Suprapubic skin (tissue), 4 donors: ENCODE results near the gene RIPOR2. TPM values are rescaled to one million over a fixed set of nuclear protein-coding genes. Genes with fewer than 3 reads are reported as not detected.

ENCODE experiments used
- DNase-seq, 2 donors: peaks; one replicate each; pipeline ENCODE4 v3.0.0-alpha.2; 2019; ENCODE audit warnings: low spot score in 2 of 2
- H3K27ac ChIP-seq: fragments of 200-600 bp; sonication (generic); one replicate; pipeline ENCODE4 v1.5.1; 2019
- H3K27me3 ChIP-seq: fragments of 200-600 bp; sonication (generic); one replicate; pipeline ENCODE4 v1.5.1; 2019
- H3K36me3 ChIP-seq: fragments of 200-600 bp; sonication (generic); one replicate; pipeline ENCODE4 v1.5.1; 2019
- H3K4me1 ChIP-seq: fragments of 200-600 bp; sonication (generic); one replicate; pipeline ENCODE4 v1.5.1; 2019
- H3K4me3 ChIP-seq: fragments of 200-600 bp; sonication (generic); one replicate; pipeline ENCODE4 v1.5.1; 2019; ENCODE audit warnings: mild to moderate bottlenecking
- H3K9me3 ChIP-seq: fragments of 200-600 bp; sonication (generic); one replicate; pipeline ENCODE4 v1.5.1; 2019
- CTCF ChIP-seq, 2 donors: fragments of 200-600 bp in 1 of 2; fragments of 450-650 bp in 1 of 2; sonication (generic) in 1 of 2; IDR thresholded peaks; one replicate each; pipeline ENCODE4 v1.5.1; 2016 to 2019; ENCODE audit warnings: antibody characterized with exemption in 2 of 2, mild to moderate bottlenecking in 1 of 2, moderate library complexity in 1 of 2
- EP300 ChIP-seq: sonication (generic); formaldehyde crosslinking; IDR thresholded peaks from one replicate; pipeline ENCODE4 v1.6.1; 2017; ENCODE audit warnings: antibody characterized with exemption
- POLR2A ChIP-seq, 2 donors: fragments of 450-650 bp; IDR thresholded peaks; one replicate each; pipeline ENCODE4 v1.6.1; 2017; ENCODE audit warnings: antibody characterized with exemption in 2 of 2, mild to moderate bottlenecking in 2 of 2, moderate library complexity in 2 of 2
- POLR2AphosphoS5 ChIP-seq, 3 donors: sonication (generic); formaldehyde crosslinking; IDR thresholded peaks; one replicate each; pipeline ENCODE4 v1.6.1; 2017; ENCODE audit warnings: antibody characterized with exemption in 3 of 3
- WGBS: methylation state at CpG from one replicate; pipeline ENCODE4 v1.1.5; 2018; 5-methylcytosine and 5-hydroxymethylcytosine counted together
- total RNA-seq, 4 donors: library from RNA; depleted of rRNA; stranded (reverse); fragments of >200 nt; gene quantifications; one replicate each; pipeline ENCODE4 v1.1.0, GENCODE V29; 2016

Gene RIPOR2
- total RNA-seq, 4 donors from 2014 or later = 3.8 to 12.8 (median 11.4) TPM

- peaks cover 45% of the 10 kb centered on the region for H3K4me1 ChIP-seq
Observed at GRCh38 chr6:24855395-24856245, 80.1 kb downstream of the RIPOR2 start.

DNA sequence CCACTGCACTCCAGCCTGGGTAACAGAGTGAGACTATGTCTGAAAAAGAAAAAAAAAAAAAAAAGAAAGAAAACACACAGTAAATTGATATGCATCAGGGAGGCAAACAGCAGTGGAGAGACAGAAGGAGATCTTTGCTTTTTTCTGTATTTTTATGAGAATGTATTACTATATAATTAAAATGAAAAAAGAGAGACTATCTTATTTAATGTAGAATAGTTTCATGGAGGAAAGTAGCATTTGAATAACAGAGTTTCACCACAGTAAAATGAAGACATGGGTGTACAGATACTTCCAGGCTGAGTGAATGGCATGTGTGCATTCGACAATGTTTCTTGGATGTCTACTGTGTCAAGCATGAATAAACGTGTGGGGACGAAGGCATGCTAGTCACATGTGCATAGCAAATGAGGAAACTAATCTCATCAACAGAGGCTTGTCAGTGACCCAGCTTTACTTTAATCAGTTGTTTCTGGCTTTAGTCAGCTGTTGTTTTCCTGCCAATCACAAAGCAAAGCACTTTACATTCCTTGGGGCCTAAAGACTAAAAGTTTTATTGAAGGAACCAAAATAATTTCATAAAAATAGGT lies 81.6 kb downstream of the RIPOR2 start:
- no peak overlapping the region for H3K27ac ChIP-seq
- peaks cover 38% of the 10 kb centered on the region for H3K4me1 ChIP-seq
- no peaks in the 10 kb centered on the region for H3K27me3 ChIP-seq
- TF ChIP-seq EP300 = no peak
- no peak for TF ChIP-seq POLR2A (IDR thresholded peaks at IDR 0.05)
- no peak for TF ChIP-seq POLR2AphosphoS5 (IDR thresholded peaks at IDR 0.05)
- no peak for TF ChIP-seq CTCF (IDR thresholded peaks at IDR 0.05)
- DNase-seq = no peak
- WGBS = 35% methylated on average over 3 of the region's 3 CpGs
- no peaks in the 10 kb centered on the region for H3K9me3 ChIP-seq
- H3K4me3 ChIP-seq = no peak overlapping the region
- peaks cover 6% of the 10 kb centered on the region for H3K36me3 ChIP-seq

More at GRCh38 chr6:24855395-24856245, 80.1 kb downstream of the RIPOR2 start:
- no peaks in the 10 kb centered on the region for H3K27me3 ChIP-seq
- WGBS = 32% methylated on average over 19 of the region's 19 CpGs
- no peak overlapping the region for H3K27ac ChIP-seq
- TF ChIP-seq CTCF (IDR thresholded peaks at IDR 0.05) (peak; percentile 79 to 80), EP300 (no peak)
- peak; percentile 72 to 84 for DNase-seq
- H3K4me3 ChIP-seq = no peak overlapping the region
- no peaks in the 10 kb centered on the region for H3K9me3 ChIP-seq
- no peaks in the 10 kb centered on the region for H3K36me3 ChIP-seq

DNA sequence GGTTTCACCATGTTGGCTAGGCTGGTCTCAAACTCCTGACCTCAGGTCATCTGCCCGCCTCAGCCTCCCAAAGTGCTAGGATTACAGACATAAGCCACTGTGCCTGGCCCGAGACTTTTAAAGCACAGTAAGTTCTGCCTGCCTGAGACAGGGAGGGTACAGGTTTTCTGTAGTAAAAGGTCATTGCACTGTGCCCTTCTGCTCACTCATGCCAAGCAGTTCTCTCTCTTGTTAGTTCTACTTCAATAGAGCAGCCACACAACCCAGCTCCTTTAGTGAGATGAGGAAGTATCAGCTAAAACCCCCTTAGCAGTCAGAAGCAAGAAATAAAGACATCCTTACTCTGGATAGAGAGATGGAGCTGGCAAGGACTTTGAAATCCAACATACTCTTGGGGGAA lies 84.7 kb downstream of the RIPOR2 start:
- peaks cover 13% of the 10 kb centered on the region for H3K36me3 ChIP-seq
- TF ChIP-seq CTCF (IDR thresholded peaks at IDR 0.05) (no peak), EP300 (no peak), POLR2AphosphoS5 (IDR thresholded peaks at IDR 0.05) (no peak), POLR2A (IDR thresholded peaks at IDR 0.05) (no peak)

DNA sequence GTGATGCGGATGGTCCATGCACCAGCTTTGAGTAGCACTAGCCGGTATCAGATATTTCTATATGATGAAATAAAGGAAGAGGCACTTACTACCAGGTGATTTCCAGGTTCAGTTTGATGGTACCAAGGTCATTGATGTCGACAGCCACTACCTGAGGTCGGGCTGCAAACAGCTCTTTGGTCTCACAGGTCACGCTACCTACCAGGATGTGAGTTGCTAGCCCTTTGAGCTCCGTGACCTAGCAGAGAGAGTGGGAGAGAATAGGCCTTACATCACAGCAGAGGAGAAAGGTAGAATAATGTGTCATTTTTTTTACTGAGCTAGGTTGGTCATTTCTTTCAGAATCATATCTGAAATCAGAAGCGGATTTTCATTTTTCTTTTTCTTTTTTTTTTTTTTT lies 86.0 kb downstream of the RIPOR2 start:
- WGBS = 97% methylated on average over 7 of the region's 7 CpGs
- no peak overlapping the region for H3K27ac ChIP-seq
- no peaks in the 10 kb centered on the region for H3K9me3 ChIP-seq
- H3K4me1 ChIP-seq = peaks cover 3% of the 10 kb centered on the region
- no peaks in the 10 kb centered on the region for H3K27me3 ChIP-seq
- H3K4me3 ChIP-seq = no peak overlapping the region
- TF ChIP-seq POLR2A (IDR thresholded peaks at IDR 0.05) (no peak), EP300 (no peak), POLR2AphosphoS5 (IDR thresholded peaks at IDR 0.05) (no peak), CTCF (IDR thresholded peaks at IDR 0.05) (no peak)
- no peak for DNase-seq
- H3K36me3 ChIP-seq = peaks cover 13% of the 10 kb centered on the region

More for the DNA sequence above, 84.7 kb downstream of the RIPOR2 start:
- WGBS = 96% methylated on average over 2 of the region's 2 CpGs
- Histone ChIP-seq H3K27me3 (no peaks in the 10 kb centered on the region), H3K4me3 (no peak overlapping the region), H3K4me1 (peaks cover 10% of the 10 kb centered on the region), H3K27ac (no peak overlapping the region), H3K9me3 (no peaks in the 10 kb centered on the region)
- no peak for DNase-seq

DNA sequence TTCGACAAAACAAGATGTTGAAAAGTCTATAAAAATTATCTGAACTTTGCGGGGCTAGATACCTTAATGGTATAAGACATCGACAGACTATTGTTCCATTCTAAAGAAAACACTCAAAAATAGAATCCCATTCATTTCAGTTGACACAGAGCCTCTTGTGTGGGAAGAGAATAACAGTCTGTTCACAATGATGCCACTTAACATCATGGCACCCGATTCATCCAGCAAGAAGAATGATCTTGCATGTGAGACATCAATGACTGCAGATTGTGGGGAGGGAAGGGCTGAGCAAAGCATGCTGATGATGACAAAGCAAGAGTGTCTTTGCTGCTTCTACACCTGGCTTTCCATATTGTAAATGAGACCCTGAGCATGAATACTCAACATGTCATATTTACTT lies 87.3 kb downstream of the RIPOR2 start:
- no peak overlapping the region for H3K4me3 ChIP-seq
- WGBS = 90% methylated on average over 4 of the region's 4 CpGs
- no peaks in the 10 kb centered on the region for H3K27me3 ChIP-seq
- no peak for DNase-seq
- H3K27ac ChIP-seq = no peak overlapping the region
- H3K9me3 ChIP-seq = no peaks in the 10 kb centered on the region
- peaks cover 3% of the 10 kb centered on the region for H3K4me1 ChIP-seq
- H3K36me3 ChIP-seq = peaks cover 13% of the 10 kb centered on the region
- no peak for TF ChIP-seq POLR2A (IDR thresholded peaks at IDR 0.05)
- no peak for TF ChIP-seq EP300
- TF ChIP-seq CTCF (IDR thresholded peaks at IDR 0.05) = no peak
- no peak for TF ChIP-seq POLR2AphosphoS5 (IDR thresholded peaks at IDR 0.05)
